ENCODE measurements around the gene METRNL.

Gene METRNL

DNA sequence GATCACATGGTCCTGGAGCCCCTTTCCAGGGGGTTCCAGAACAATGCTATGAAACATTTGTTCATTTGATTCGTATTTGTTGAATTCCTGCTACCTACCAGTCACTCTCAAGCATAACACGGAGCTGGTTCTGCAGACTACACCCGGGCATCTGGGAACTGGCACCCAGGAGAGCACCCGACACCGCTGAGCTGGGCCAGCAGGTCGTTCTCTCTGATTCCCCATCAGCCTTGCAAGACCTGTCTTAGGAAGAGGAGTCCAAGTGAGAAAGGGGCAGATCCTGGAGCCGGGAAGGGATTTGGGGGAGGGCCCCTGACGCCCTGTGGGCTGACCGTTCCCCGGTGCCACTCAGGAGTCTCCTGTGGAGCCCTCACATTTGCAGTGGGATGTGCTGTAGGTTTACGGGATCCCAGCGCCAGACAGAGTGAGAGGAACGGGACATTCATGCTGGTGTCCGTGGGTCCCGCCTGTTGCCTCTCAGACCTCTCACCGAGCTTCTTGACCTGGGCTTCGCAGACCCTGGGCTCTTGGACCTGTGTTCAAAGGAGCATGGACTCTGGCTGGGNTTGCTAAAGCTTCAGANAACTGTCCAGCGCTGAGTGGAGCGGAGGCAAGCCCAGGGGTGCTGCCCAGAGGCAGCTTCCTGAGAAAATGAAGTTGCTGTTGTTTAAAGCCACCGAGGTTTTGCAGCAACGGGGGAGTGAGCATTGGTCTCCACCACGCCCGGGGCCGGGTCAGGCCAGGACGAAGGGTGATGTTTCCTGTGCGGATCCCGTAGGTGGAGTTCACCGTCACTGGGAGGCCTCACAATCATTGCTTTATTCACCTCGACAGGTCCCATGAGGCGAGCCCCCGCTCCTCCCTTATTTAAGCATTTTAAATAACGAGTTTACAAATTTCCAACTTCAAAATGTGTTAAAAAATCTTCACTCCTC, 49.2 kb downstream of the METRNL start:
- Histone ChIP-seq H3K4me2 (ENCODE audit: insufficient read depth, low read length) (no peak overlapping the region), H3K4me1 (ENCODE audit: insufficient read depth, low read length) (no peaks in the 10 kb centered on the region), H3K9me3 (ENCODE audit: insufficient read depth, low read length, severe bottlenecking) (no peaks in the 10 kb centered on the region), H3K27ac (ENCODE audit: low read length) (no peak overlapping the region), H3K36me3 (ENCODE audit: insufficient read depth, low read length) (no peaks in the 10 kb centered on the region), H4K20me1 (ENCODE audit: insufficient read depth, low read length) (no peaks in the 10 kb centered on the region), H3K4me3 (ENCODE audit: low read depth in 1 of 2, low read length in 2 of 2) (no peak overlapping the region), H3K79me2 (ENCODE audit: insufficient read depth, low read length) (no peaks in the 10 kb centered on the region), H3K9ac (ENCODE audit: low read depth, low read length) (no peak overlapping the region), H2AFZ (ENCODE audit: low read depth, low read length) (no peak overlapping the region), H3K27me3 (ENCODE audit: insufficient read depth, low read length, poor library complexity) (peaks cover 5% of the 10 kb centered on the region)
- TF ChIP-seq EZH2 (IDR thresholded peaks at IDR 0.05; ENCODE audit: borderline replicate concordance, low read depth, low read length, severe bottlenecking) = no peak
- TF ChIP-seq, protein P1, sequence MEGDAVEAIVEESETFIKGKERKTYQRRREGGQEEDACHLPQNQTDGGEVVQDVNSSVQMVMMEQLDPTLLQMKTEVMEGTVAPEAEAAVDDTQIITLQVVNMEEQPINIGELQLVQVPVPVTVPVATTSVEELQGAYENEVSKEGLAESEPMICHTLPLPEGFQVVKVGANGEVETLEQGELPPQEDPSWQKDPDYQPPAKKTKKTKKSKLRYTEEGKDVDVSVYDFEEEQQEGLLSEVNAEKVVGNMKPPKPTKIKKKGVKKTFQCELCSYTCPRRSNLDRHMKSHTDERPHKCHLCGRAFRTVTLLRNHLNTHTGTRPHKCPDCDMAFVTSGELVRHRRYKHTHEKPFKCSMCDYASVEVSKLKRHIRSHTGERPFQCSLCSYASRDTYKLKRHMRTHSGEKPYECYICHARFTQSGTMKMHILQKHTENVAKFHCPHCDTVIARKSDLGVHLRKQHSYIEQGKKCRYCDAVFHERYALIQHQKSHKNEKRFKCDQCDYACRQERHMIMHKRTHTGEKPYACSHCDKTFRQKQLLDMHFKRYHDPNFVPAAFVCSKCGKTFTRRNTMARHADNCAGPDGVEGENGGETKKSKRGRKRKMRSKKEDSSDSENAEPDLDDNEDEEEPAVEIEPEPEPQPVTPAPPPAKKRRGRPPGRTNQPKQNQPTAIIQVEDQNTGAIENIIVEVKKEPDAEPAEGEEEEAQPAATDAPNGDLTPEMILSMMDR (IDR thresholded peaks at IDR 0.05; ENCODE audit: borderline replicate concordance, extremely low read depth, low read length, poor library complexity, severe bottlenecking) = no peak
- DNase-seq = no peak
- no peak for ATAC-seq (ENCODE audit: insufficient read depth, low read depth)

DNA sequence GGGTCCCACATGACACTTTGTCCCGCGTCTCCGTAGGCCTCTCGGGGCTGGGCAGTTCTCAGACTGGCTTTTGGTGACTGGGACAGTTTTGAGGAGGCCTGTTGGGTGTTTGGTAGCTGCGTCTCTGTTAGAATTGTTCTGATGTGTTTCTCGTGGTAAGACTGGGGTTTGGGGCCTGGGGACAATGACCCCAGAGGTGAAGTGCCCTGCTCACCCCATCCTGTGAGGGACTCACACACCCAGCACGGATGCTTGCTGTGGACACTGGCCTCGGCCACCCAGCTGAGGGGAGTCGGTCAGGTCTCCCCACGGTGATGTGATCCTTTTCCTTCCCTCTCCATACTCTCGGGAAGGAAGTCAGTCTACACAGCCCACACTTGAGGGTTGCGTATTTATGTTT, 50.3 kb downstream of the METRNL start:
- H2AFZ ChIP-seq (ENCODE audit: low read depth, low read length) = no peak overlapping the region
- no peaks in the 10 kb centered on the region for H3K9me3 ChIP-seq (ENCODE audit: insufficient read depth, low read length, severe bottlenecking)
- ATAC-seq (ENCODE audit: insufficient read depth, low read depth) (no peak), DNase-seq (no peak)
- no peak overlapping the region for H3K4me2 ChIP-seq (ENCODE audit: insufficient read depth, low read length)
- no peak for TF ChIP-seq EZH2 (IDR thresholded peaks at IDR 0.05; ENCODE audit: borderline replicate concordance, low read depth, low read length, severe bottlenecking)
- TF ChIP-seq, protein P1 (IDR thresholded peaks at IDR 0.05; ENCODE audit: borderline replicate concordance, extremely low read depth, low read length, poor library complexity, severe bottlenecking) = no peak
- no peaks in the 10 kb centered on the region for H3K36me3 ChIP-seq (ENCODE audit: insufficient read depth, low read length)
- H3K27ac ChIP-seq (ENCODE audit: low read length) = no peak overlapping the region
- no peak overlapping the region for H3K9ac ChIP-seq (ENCODE audit: low read depth, low read length)
- no peaks in the 10 kb centered on the region for H3K79me2 ChIP-seq (ENCODE audit: insufficient read depth, low read length)
- no peak overlapping the region for H3K4me3 ChIP-seq (ENCODE audit: low read depth in 1 of 2, low read length in 2 of 2)
- H4K20me1 ChIP-seq (ENCODE audit: insufficient read depth, low read length) = no peaks in the 10 kb centered on the region
- H3K27me3 ChIP-seq (ENCODE audit: insufficient read depth, low read length, poor library complexity) = peaks cover 5% of the 10 kb centered on the region
- H3K4me1 ChIP-seq (ENCODE audit: insufficient read depth, low read length) = no peaks in the 10 kb centered on the region

DNA sequence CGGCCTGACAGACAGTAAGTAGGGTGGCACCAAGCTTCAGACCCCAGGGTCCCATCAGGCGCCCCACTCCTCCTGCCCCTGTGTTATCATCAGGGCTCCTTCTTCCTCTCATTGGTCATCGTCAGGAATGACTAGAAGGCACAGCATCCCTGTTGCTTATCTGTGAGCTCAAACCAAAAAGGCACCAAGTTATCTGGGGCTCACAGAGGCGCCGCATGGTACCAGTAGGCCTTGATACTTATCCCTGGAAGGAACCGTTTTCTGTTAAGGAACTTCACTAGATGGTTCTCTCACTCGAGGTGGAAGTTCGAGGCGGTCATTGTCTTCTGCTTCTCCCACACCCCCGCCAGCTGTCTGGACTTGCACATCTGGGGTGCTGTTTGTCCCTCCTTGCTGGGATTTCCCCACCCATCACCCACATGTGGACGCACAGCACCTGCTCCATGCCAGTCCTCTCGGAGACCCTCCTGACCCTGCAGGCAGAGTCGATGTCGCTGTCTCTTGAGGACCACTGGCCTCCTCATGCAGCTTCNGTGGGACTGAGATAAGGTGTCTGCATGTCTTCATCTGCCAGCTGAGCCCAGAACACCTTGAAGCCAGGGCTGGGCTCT, 52.1 kb downstream of the METRNL start:
- Histone ChIP-seq H4K20me1 (ENCODE audit: insufficient read depth, low read length) (no peaks in the 10 kb centered on the region), H3K4me1 (ENCODE audit: insufficient read depth, low read length) (no peaks in the 10 kb centered on the region), H3K79me2 (ENCODE audit: insufficient read depth, low read length) (no peaks in the 10 kb centered on the region), H3K4me2 (ENCODE audit: insufficient read depth, low read length) (no peak overlapping the region), H3K9me3 (ENCODE audit: insufficient read depth, low read length, severe bottlenecking) (no peaks in the 10 kb centered on the region), H3K27me3 (ENCODE audit: insufficient read depth, low read length, poor library complexity) (no peaks in the 10 kb centered on the region), H3K9ac (ENCODE audit: low read depth, low read length) (no peak overlapping the region), H3K36me3 (ENCODE audit: insufficient read depth, low read length) (no peaks in the 10 kb centered on the region), H3K27ac (ENCODE audit: low read length) (no peak overlapping the region), H2AFZ (ENCODE audit: low read depth, low read length) (no peak overlapping the region), H3K4me3 (ENCODE audit: low read depth in 1 of 2, low read length in 2 of 2) (no peak overlapping the region)
- TF ChIP-seq EZH2 (IDR thresholded peaks at IDR 0.05; ENCODE audit: borderline replicate concordance, low read depth, low read length, severe bottlenecking) = no peak
- TF ChIP-seq, protein P1 (IDR thresholded peaks at IDR 0.05; ENCODE audit: borderline replicate concordance, extremely low read depth, low read length, poor library complexity, severe bottlenecking) = no peak
- DNase-seq (no peak), ATAC-seq (ENCODE audit: insufficient read depth, low read depth) (no peak)

Measured in DND-41 (cell line).